ENCODE data around the gene MARVELD3.

Gene MARVELD3

GRCh38 chr16:71625113-71625850 is 702 bp upstream of the MARVELD3 start:
- DNase-seq, result no peak

- no peak for DNase-seq
These were observed 852 bp downstream of the MARVELD3 start for GRCh38 chr16:71626858-71627213.

- DNase-seq, result no peak
These were observed 1.8 kb downstream of the MARVELD3 start for GRCh38 chr16:71627731-71628181.

GRCh38 chr16:71628810-71629209 is 2.8 kb downstream of the MARVELD3 start:
- DNase-seq, result no peak

GRCh38 chr16:71629278-71630016 is 3.5 kb downstream of the MARVELD3 start:
- DNase-seq, result no peak

- no peak for DNase-seq
These were observed 4.8 kb downstream of the MARVELD3 start for GRCh38 chr16:71630808-71631207.

GRCh38 chr16:71631776-71632175 is 5.8 kb downstream of the MARVELD3 start:
- DNase-seq, result no peak

- DNase-seq, result no peak
These were observed 9.6 kb downstream of the MARVELD3 start for GRCh38 chr16:71635632-71636031.

- no peak for DNase-seq
These were observed 11.4 kb downstream of the MARVELD3 start for GRCh38 chr16:71637398-71637797.

- DNase-seq, result no peak
These were observed 19.5 kb downstream of the MARVELD3 start for GRCh38 chr16:71645450-71645849.

GRCh38 chr16:71647391-71647790 is 21.4 kb downstream of the MARVELD3 start:
- DNase-seq, result no peak

- no peak for DNase-seq
These were observed 22.2 kb downstream of the MARVELD3 start for GRCh38 chr16:71648162-71648561.

GRCh38 chr16:71648921-71649320 is 22.9 kb downstream of the MARVELD3 start:
- DNase-seq, result no peak

GRCh38 chr16:71649704-71650103 is 23.7 kb downstream of the MARVELD3 start:
- DNase-seq, result no peak

GRCh38 chr16:71658771-71659170 is 32.8 kb downstream of the MARVELD3 start:
- DNase-seq, result no peak

- DNase-seq, result no peak
These were observed 33.5 kb downstream of the MARVELD3 start for GRCh38 chr16:71659471-71659870.

GRCh38 chr16:71666264-71666663 is 40.3 kb downstream of the MARVELD3 start:
- DNase-seq, result no peak

GRCh38 chr16:71666928-71667707 is 41.1 kb downstream of the MARVELD3 start:
- no peak for DNase-seq

- no peak for DNase-seq
These were observed 44.0 kb downstream of the MARVELD3 start for GRCh38 chr16:71669926-71670536.

- DNase-seq, result no peak
These were observed 44.6 kb downstream of the MARVELD3 start for GRCh38 chr16:71670537-71670936.

GRCh38 chr16:71671165-71671564 is 45.2 kb downstream of the MARVELD3 start:
- no peak for DNase-seq

- DNase-seq, result no peak
These were observed 46.1 kb downstream of the MARVELD3 start for GRCh38 chr16:71672125-71672524.
